Nephron progenitor cell (in vitro differentiated cells): Measurements from ENCODE around the gene MAP2K5.

Experiments
- DNase-seq: peaks from one replicate; pipeline ENCODE4 v3.0.0; 2021
- H3K27ac Mint-ChIP-seq: 2 replicates; pipeline ENCODE4 v1.8.0; 2021; ENCODE audit warnings: mild to moderate bottlenecking, moderate library complexity, mixed read lengths
- H3K27me3 Mint-ChIP-seq: 2 replicates; pipeline ENCODE4 v1.8.0; 2021; ENCODE audit warnings: mild to moderate bottlenecking, low read depth, mixed read lengths; ENCODE audit not compliant: poor library complexity
- H3K36me3 Mint-ChIP-seq: 2 replicates; pipeline ENCODE4 v1.8.0; 2021; ENCODE audit warnings: low read depth, mixed read lengths
- H3K4me1 Mint-ChIP-seq: 2 replicates; pipeline ENCODE4 v1.8.0; 2021; ENCODE audit warnings: mixed read lengths
- H3K4me3 Mint-ChIP-seq: 2 replicates; pipeline ENCODE4 v1.8.0; 2021; ENCODE audit warnings: mild to moderate bottlenecking, moderate library complexity, mixed read lengths
- H3K9me3 Mint-ChIP-seq: 2 replicates; pipeline ENCODE4 v1.8.0; 2021; ENCODE audit warnings: mild to moderate bottlenecking, moderate library complexity, mixed read lengths
- CTCF ChIP-seq: fragments of 200-600 bp; sonication (generic); IDR thresholded peaks from 2 replicates; pipeline ENCODE4 v1.5.0; 2021; ENCODE audit warnings: antibody characterized with exemption

Gene MAP2K5

GRCh38 chr15:67823314-67824196 is 281.1 kb downstream of the MAP2K5 start:
- no peak for DNase-seq
- Mint-ChIP-seq H3K9me3 (no peaks in the 10 kb centered on the region), H3K27ac (no peak overlapping the region), H3K27me3 (peaks cover 88% of the 10 kb centered on the region), H3K36me3 (no peaks in the 10 kb centered on the region), H3K4me3 (peak overlapping the region; percentile 86), H3K4me1 (peaks cover 41% of the 10 kb centered on the region)
- no peak for TF ChIP-seq CTCF

DNA sequence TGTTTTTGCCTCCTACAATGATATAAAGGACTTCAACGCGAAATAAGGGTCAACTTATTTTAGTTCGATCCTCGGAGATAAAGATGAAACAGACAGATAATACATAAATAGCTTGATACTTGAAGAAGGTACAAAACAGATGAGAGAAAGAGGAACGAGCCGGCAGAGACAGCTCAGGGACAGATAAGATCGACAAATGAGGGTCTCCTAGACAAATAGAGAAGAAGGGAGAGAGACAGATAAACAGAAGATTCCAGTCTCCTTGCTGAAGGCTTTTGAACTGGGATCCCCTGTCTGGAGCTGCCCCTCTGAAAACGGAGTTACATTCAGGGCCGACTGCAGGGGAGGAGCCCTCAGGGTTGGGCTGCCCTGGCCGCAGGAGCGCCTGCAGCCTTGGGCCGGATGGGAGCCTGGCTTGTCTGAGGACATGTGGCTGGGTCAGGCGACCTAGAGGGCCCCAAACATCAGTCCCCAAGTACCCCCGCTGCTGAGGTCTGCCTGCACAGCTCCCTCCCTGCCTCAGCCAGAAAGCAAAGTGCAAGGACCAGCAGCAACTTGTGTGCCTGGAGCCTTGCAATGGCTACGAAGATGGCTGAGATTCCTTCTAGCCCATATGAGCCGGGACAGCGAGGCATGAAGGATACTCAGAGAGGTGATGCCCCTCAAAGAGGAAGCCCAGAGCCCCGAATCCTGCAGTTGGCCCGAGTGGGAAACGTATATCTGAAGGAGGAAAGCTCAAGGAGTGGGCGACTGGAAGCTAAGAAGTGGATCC is 281.9 kb downstream of the MAP2K5 start:
- Mint-ChIP-seq H3K9me3 (no peaks in the 10 kb centered on the region), H3K36me3 (no peaks in the 10 kb centered on the region), H3K4me3 (peak overlapping the region; percentile 86), H3K4me1 (peaks cover 46% of the 10 kb centered on the region), H3K27ac (no peak overlapping the region), H3K27me3 (peaks cover 88% of the 10 kb centered on the region)
- TF ChIP-seq CTCF, result no peak
- DNase-seq, result no peak

DNA sequence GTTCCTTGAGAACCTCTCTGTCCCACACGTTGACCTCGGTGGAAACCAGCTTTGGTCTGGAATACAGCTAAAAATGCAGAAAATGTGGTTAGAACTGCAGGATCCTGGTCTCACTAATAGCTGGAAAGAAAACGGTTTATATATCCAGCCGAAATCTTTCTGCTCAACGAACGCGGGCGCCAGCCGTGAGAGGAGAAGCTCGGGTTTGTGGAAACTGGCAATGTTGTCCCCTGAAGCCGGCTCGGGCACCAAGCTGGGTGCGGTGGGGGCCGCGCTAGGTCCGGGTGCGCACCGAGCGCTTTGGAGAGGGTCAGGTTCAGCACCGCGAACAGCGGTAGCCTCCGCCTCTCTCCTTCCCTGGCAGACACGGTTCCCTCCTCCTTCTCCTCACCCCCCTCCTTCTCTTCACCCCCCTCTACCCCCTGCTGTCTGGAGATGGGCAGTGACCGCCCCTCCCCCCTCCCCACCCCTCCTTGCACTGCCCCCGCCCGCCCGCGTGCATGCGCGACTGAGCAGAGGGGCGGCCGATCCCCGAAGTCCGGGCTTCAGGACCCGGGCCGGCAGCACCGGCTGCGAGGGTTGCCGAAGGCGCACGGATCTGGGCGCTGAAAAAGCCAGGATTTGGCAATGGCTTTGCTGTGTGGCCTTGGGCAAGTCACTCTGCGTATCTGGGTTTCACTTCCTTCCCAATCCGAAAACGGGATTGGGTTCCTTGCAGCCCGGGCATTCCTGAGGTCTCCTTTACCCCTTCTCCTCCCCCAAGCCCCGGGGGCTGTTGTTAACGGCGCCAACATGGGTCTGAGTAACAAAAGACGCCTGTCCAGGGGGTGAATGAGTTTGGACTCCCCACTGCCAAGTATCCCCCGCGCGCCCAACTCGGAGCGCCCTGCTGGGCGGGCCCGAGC is 282.7 kb downstream of the MAP2K5 start, which contains the start of gene SKOR1:
TSS of gene SKOR1 (plus strand) at position 534 of the 905 bp plus-strand sequence. CDS start at position 628, 94 bp downstream.
- Mint-ChIP-seq H3K27me3 (peaks cover 88% of the 10 kb centered on the region), H3K9me3 (no peaks in the 10 kb centered on the region), H3K4me1 (peaks cover 51% of the 10 kb centered on the region), H3K27ac (no peak within 1 kb of the TSS), H3K36me3 (no peaks in the 10 kb centered on the region), H3K4me3 (peak within 1 kb of the TSS; percentile 59)
- TF ChIP-seq CTCF, result no peak
- peak; percentile 76 for DNase-seq

GRCh38 chr15:67825881-67826716 is 283.6 kb downstream of the MAP2K5 start:
- TF ChIP-seq CTCF, result no peak
- Mint-ChIP-seq H3K27ac (no peak overlapping the region), H3K9me3 (no peaks in the 10 kb centered on the region), H3K36me3 (no peaks in the 10 kb centered on the region), H3K4me3 (peak overlapping the region; percentile 59), H3K27me3 (peaks cover 88% of the 10 kb centered on the region), H3K4me1 (peaks cover 59% of the 10 kb centered on the region)
- no peak for DNase-seq
